Adipocyte (in vitro differentiated cells): Measurements from ENCODE around the gene CLDN6.

Source experiments
- DNase-seq: peaks from one replicate; pipeline ENCODE4 v3.0.0-alpha.2; 2015; ENCODE audit warnings: low read depth
- H3K27me3 ChIP-seq: replicated peaks from 2 replicates; pipeline ENCODE4 v1.7.0; 2013; ENCODE audit warnings: mild to moderate bottlenecking, low read length, moderate library complexity; ENCODE audit not compliant: control insufficient read depth, insufficient read depth
- H3K36me3 ChIP-seq: 2 replicates; pipeline ENCODE4 v1.7.0; 2013; ENCODE audit warnings: low read length, mild to moderate bottlenecking, moderate library complexity; ENCODE audit not compliant: control insufficient read depth, insufficient read depth, severe bottlenecking
- H3K4me1 ChIP-seq: 2 replicates; pipeline ENCODE4 v1.7.0; 2013; ENCODE audit warnings: mild to moderate bottlenecking, low read length, moderate library complexity; ENCODE audit not compliant: control insufficient read depth, insufficient read depth
- H3K4me3 ChIP-seq: 2 replicates; pipeline ENCODE4 v1.7.0; 2013; ENCODE audit warnings: mild to moderate bottlenecking, low read length, moderate library complexity
- H3K9ac ChIP-seq: 2 replicates; pipeline ENCODE4 v1.7.0; 2013; ENCODE audit warnings: mild to moderate bottlenecking, low read length, moderate library complexity
- H3K9me3 ChIP-seq: 2 replicates; pipeline ENCODE4 v1.7.0; 2013; ENCODE audit warnings: mild to moderate bottlenecking, low read length, moderate library complexity; ENCODE audit not compliant: control insufficient read depth

Gene CLDN6

DNA sequence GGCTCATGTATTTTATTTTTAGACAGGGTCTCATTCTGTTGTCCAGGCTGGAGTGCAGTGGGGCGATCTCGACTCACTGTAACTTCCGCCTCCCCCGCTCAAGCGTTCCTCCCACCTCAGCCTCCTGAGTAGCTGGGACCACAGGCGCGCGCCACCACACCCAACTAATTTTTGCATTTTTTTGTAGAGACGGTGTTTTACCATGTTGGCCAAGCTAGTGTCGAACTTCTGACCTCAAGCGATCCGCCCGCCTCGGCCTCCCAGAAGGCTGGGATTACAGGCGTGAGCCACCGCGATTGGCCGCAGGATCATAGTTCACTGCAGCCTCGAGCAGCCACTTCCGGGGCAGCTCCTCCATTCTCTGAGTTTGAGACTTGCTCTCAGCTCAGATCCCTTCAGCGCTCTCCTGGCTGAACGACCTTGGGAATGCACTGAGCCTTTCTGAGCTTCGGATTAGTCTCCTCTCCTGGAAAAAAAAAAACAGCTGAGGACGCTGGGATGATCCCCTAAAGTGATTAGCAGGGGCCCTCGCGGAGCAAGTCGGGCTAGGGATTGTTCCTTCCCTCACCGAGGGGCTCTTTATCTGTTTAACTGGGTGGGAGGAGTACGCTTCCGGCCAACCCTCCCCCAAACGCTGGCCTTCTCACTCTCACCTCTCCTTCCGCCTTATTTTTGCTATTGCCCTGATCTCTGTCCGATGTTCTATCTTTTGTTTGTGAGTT, 36.6 kb downstream of the CLDN6 start:
- Histone ChIP-seq H3K9me3 (no peaks in the 10 kb centered on the region), H3K36me3 (no peaks in the 10 kb centered on the region), H3K4me1 (peaks cover 6% of the 10 kb centered on the region), H3K27me3 (no peaks in the 10 kb centered on the region), H3K4me3 (peak overlapping the region; percentile 90), H3K9ac (peak overlapping the region; percentile 97)
- no peak for DNase-seq

DNA sequence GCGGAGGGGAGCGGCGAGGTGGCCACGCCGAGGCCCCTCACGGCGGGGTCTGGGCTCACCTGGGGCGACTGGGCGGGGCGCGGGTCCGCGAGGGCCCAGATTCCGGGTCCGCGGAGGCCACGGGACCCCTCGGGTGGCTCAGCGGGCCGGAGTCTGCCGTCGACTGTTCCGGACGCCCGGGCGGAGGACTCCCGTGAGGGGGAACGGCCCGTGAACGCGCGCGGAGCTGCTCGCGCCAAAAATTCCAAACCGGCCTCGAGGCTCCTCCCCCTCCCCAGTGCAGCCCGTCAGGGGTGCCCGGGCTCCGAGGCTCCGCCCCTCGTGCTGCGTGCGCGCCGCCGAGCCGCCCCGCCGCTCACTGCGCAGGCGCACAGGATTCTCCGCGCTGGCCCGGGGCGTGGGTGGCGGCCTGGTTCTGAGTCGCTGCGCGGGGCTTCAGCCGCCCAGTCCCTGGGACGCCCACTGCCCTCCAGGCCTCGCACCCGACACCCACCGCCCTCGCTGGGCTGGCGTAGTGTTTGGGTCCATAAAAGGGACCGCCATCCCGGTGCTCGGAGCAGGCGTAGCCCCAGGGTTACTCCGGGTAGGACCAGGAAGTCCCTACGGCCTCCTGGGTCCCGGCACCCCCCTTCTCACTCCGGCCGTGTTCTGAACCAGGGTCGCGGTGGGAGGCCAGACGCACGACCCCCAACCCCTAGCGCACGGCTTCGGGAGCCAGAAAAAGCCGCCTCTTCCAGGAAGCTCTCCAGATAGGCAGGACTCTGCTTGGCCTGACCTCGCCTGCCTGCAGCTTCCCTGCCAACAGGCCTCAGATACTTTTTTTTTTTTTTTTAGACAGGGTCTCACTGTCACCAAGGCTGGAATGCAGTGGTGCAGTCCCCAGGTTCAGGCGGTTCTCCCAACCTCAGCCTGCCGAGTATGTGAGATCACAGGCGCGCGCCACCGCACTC, 37.5 kb downstream of the CLDN6 start, which contains the start of gene PKMYT1:
Gene PKMYT1, minus strand, starts transcription at position 220 of the 950 bp plus-strand sequence. CDS start 789 bp downstream, outside the sequence.
- no peaks in the 10 kb centered on the region for H3K27me3 ChIP-seq
- H3K4me3 ChIP-seq = peak within 1 kb of the TSS; percentile 90
- no peaks in the 10 kb centered on the region for H3K36me3 ChIP-seq
- peaks cover 6% of the 10 kb centered on the region for H3K4me1 ChIP-seq
- H3K9me3 ChIP-seq = no peaks in the 10 kb centered on the region
- H3K9ac ChIP-seq = peak within 1 kb of the TSS; percentile 97
- DNase-seq = peak; percentile 97

- Histone ChIP-seq H3K4me3 (peak overlapping the region; percentile 90), H3K4me1 (peaks cover 6% of the 10 kb centered on the region), H3K27me3 (no peaks in the 10 kb centered on the region), H3K9me3 (no peaks in the 10 kb centered on the region), H3K36me3 (no peaks in the 10 kb centered on the region), H3K9ac (peak overlapping the region; percentile 97)
- DNase-seq = peak; percentile 11
Measured at GRCh38 chr16:2979669-2980226, 38.2 kb downstream of the CLDN6 start.

GRCh38 chr16:2977440-2977839, 40.5 kb downstream of the CLDN6 start:
- Histone ChIP-seq H3K4me3 (no peak overlapping the region), H3K9ac (no peak overlapping the region), H3K36me3 (no peaks in the 10 kb centered on the region), H3K27me3 (no peaks in the 10 kb centered on the region), H3K4me1 (peaks cover 6% of the 10 kb centered on the region), H3K9me3 (no peaks in the 10 kb centered on the region)
- no peak for DNase-seq

DNA sequence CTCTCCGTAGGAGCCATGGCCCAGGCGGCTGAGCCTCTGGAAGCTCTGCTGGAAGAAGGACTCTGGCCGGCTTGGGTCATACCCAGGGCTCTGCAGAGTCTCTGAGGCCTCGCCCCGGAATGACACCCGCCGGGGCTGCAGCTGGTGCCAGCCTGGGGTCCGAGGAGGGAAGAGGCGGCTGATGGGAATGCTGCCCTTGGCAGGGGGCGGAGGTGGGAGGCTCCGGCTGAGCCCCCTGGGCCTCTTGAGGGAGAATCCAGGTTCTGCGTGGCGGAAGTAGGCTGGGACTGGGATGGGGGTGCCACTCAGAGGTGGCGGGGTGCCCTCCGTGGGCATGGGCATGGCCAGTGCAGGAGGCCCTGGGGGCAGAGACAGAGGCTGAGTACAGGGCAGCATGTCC, 41.3 kb downstream of the CLDN6 start:
- H3K4me1 ChIP-seq = peaks cover 6% of the 10 kb centered on the region
- no peaks in the 10 kb centered on the region for H3K36me3 ChIP-seq
- H3K27me3 ChIP-seq = no peaks in the 10 kb centered on the region
- H3K4me3 ChIP-seq = no peak overlapping the region
- no peak for DNase-seq
- no peak overlapping the region for H3K9ac ChIP-seq
- no peaks in the 10 kb centered on the region for H3K9me3 ChIP-seq

DNA sequence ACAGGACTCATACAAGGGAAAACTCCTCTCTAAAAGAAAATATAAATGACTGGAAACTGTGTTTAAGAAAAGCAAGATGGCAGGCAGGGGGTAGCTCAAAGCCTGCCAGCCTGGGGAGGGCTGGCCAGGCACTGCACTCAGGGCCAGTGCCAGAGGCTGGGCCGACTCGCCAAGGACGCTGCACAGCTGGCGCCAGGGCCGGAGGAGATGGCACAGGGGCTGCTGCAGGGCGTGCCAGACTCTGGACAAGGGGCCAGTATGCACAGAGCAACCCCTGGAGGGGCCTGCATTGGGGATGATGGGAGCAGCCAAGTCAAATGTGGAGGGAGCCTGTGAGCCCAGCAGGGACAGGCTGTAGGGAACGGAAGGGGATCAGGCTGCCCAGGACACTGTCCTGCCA, 41.8 kb downstream of the CLDN6 start:
- no peaks in the 10 kb centered on the region for H3K9me3 ChIP-seq
- no peak overlapping the region for H3K9ac ChIP-seq
- no peaks in the 10 kb centered on the region for H3K27me3 ChIP-seq
- H3K4me1 ChIP-seq = peaks cover 6% of the 10 kb centered on the region
- no peaks in the 10 kb centered on the region for H3K36me3 ChIP-seq
- H3K4me3 ChIP-seq = no peak overlapping the region
- no peak for DNase-seq

GRCh38 chr16:2975161-2975795, 42.7 kb downstream of the CLDN6 start:
- H3K4me1 ChIP-seq = no peaks in the 10 kb centered on the region
- H3K36me3 ChIP-seq = no peaks in the 10 kb centered on the region
- no peak overlapping the region for H3K4me3 ChIP-seq
- DNase-seq = no peak
- H3K9ac ChIP-seq = no peak overlapping the region
- H3K27me3 ChIP-seq = no peaks in the 10 kb centered on the region
- H3K9me3 ChIP-seq = no peaks in the 10 kb centered on the region

- no peak for DNase-seq
- no peaks in the 10 kb centered on the region for H3K27me3 ChIP-seq
- no peaks in the 10 kb centered on the region for H3K36me3 ChIP-seq
- H3K9ac ChIP-seq = no peak overlapping the region
- H3K4me3 ChIP-seq = no peak overlapping the region
- no peaks in the 10 kb centered on the region for H3K9me3 ChIP-seq
- peaks cover 4% of the 10 kb centered on the region for H3K4me1 ChIP-seq
Measured at GRCh38 chr16:2974319-2975056, 43.5 kb downstream of the CLDN6 start.

GRCh38 chr16:2973605-2974318, 44.2 kb downstream of the CLDN6 start:
- H3K9me3 ChIP-seq = no peaks in the 10 kb centered on the region
- H3K27me3 ChIP-seq = no peaks in the 10 kb centered on the region
- H3K9ac ChIP-seq = no peak overlapping the region
- H3K4me1 ChIP-seq = peaks cover 4% of the 10 kb centered on the region
- no peak overlapping the region for H3K4me3 ChIP-seq
- H3K36me3 ChIP-seq = no peaks in the 10 kb centered on the region
- DNase-seq = no peak

GRCh38 chr16:2973093-2973492, 44.9 kb downstream of the CLDN6 start:
- peaks cover 5% of the 10 kb centered on the region for H3K27me3 ChIP-seq
- H3K4me3 ChIP-seq = no peak overlapping the region
- DNase-seq = no peak
- H3K9me3 ChIP-seq = no peaks in the 10 kb centered on the region
- peaks cover 4% of the 10 kb centered on the region for H3K4me1 ChIP-seq
- H3K9ac ChIP-seq = no peak overlapping the region
- H3K36me3 ChIP-seq = no peaks in the 10 kb centered on the region
